ENCODE measurements around the gene SLC35E3. TPM values are rescaled to one million over a fixed set of nuclear protein-coding genes. Genes with fewer than 3 reads are reported as not detected.

Gene SLC35E3
- total RNA-seq, 3 donors from 2014 or later: 5.8 to 12.1 (median 10.5) TPM

GRCh38 chr12:68789144-68789878 lies 43.3 kb downstream of the SLC35E3 start:
- intact Hi-C loops (cut with DNase I; ENCODE audit: low total_unique reads): no loop called here
- H3K27ac ChIP-seq: no peak overlapping the region
- no peaks in the 10 kb centered on the region for H3K9me3 ChIP-seq
- DNase-seq (ENCODE audit: low spot score in 2 of 2): no peak
- no peaks in the 10 kb centered on the region for H3K36me3 ChIP-seq
- H3K27me3 ChIP-seq: no peaks in the 10 kb centered on the region
- H3K4me1 ChIP-seq: no peaks in the 10 kb centered on the region
- TF ChIP-seq POLR2AphosphoS5 (IDR thresholded peaks at IDR 0.05) (no peak), CTCF (IDR thresholded peaks at IDR 0.05) (no peak), POLR2A (IDR thresholded peaks at IDR 0.05) (no peak)
- H3K4me3 ChIP-seq: no peak overlapping the region

GRCh38 chr12:68790081-68790951 lies 44.3 kb downstream of the SLC35E3 start:
- no peak overlapping the region for H3K4me3 ChIP-seq
- no peaks in the 10 kb centered on the region for H3K9me3 ChIP-seq
- H3K27me3 ChIP-seq: no peaks in the 10 kb centered on the region
- intact Hi-C loops (cut with DNase I; ENCODE audit: low total_unique reads): loop anchor here (10.0 kb wide), 1 partner anchor 1806 kb away; no protein-coding TSS in a partner anchor
- no peaks in the 10 kb centered on the region for H3K4me1 ChIP-seq
- no peaks in the 10 kb centered on the region for H3K36me3 ChIP-seq
- TF ChIP-seq POLR2AphosphoS5 (IDR thresholded peaks at IDR 0.05) (no peak), POLR2A (IDR thresholded peaks at IDR 0.05) (no peak), CTCF (IDR thresholded peaks at IDR 0.05) (no peak)
- H3K27ac ChIP-seq: no peak overlapping the region
- no peak for DNase-seq (ENCODE audit: low spot score in 2 of 2)

- intact Hi-C loops (cut with DNase I; ENCODE audit: low total_unique reads): loop anchor here (10.0 kb wide), 1 partner anchor 1806 kb away; no protein-coding TSS in a partner anchor
- DNase-seq (ENCODE audit: low spot score in 2 of 2): no peak
- Histone ChIP-seq H3K27ac (no peak overlapping the region), H3K36me3 (no peaks in the 10 kb centered on the region), H3K4me1 (no peaks in the 10 kb centered on the region), H3K4me3 (no peak overlapping the region), H3K27me3 (no peaks in the 10 kb centered on the region), H3K9me3 (no peaks in the 10 kb centered on the region)
- TF ChIP-seq CTCF (IDR thresholded peaks at IDR 0.05): no peak
- TF ChIP-seq POLR2AphosphoS5 (IDR thresholded peaks at IDR 0.05): no peak
- TF ChIP-seq POLR2A (IDR thresholded peaks at IDR 0.05): no peak
Measured at GRCh38 chr12:68790952-68791234, 44.9 kb downstream of the SLC35E3 start.

- no peaks in the 10 kb centered on the region for H3K36me3 ChIP-seq
- H3K9me3 ChIP-seq: no peaks in the 10 kb centered on the region
- TF ChIP-seq POLR2AphosphoS5 (IDR thresholded peaks at IDR 0.05) (no peak), POLR2A (IDR thresholded peaks at IDR 0.05) (no peak), CTCF (IDR thresholded peaks at IDR 0.05) (no peak)
- no peaks in the 10 kb centered on the region for H3K4me1 ChIP-seq
- DNase-seq (ENCODE audit: low spot score in 2 of 2): no peak
- intact Hi-C loops (cut with DNase I; ENCODE audit: low total_unique reads): loop anchor here (10.0 kb wide), 1 partner anchor 1807 kb away; no protein-coding TSS in a partner anchor
- no peaks in the 10 kb centered on the region for H3K27me3 ChIP-seq
- H3K4me3 ChIP-seq: no peak overlapping the region
- no peak overlapping the region for H3K27ac ChIP-seq
Measured at GRCh38 chr12:68791897-68792481, 46.0 kb downstream of the SLC35E3 start.

Measured in breast epithelium (tissue), 4 donors.